DND-41 (cell line): Measurements from ENCODE around the gene SIAE.

Source experiments
- EZH2 ChIP-seq: IDR thresholded peaks from 3 replicates; pipeline ENCODE4 v1.6.1; 2012; ENCODE audit warnings: borderline replicate concordance, low read depth, mild to moderate bottlenecking, moderate library complexity, low read length, inconsistent platforms; ENCODE audit not compliant: severe bottlenecking
- TF ChIP-seq, protein P1 (sequence below): IDR thresholded peaks from 2 replicates; pipeline ENCODE4 v1.5.1; 2012; ENCODE audit warnings: borderline replicate concordance, low read length, moderate library complexity, mild to moderate bottlenecking; ENCODE audit not compliant: poor library complexity, severe bottlenecking; ENCODE audit errors: extremely low read depth

GRCh38 chr11:124586238-124586860 lies 87.2 kb downstream of the SIAE start:
- TF ChIP-seq, protein P1, sequence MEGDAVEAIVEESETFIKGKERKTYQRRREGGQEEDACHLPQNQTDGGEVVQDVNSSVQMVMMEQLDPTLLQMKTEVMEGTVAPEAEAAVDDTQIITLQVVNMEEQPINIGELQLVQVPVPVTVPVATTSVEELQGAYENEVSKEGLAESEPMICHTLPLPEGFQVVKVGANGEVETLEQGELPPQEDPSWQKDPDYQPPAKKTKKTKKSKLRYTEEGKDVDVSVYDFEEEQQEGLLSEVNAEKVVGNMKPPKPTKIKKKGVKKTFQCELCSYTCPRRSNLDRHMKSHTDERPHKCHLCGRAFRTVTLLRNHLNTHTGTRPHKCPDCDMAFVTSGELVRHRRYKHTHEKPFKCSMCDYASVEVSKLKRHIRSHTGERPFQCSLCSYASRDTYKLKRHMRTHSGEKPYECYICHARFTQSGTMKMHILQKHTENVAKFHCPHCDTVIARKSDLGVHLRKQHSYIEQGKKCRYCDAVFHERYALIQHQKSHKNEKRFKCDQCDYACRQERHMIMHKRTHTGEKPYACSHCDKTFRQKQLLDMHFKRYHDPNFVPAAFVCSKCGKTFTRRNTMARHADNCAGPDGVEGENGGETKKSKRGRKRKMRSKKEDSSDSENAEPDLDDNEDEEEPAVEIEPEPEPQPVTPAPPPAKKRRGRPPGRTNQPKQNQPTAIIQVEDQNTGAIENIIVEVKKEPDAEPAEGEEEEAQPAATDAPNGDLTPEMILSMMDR: peak; percentile 78
- no peak for TF ChIP-seq EZH2
